PC-9 (cell line): ENCODE data around the gene LRGUK. TPM values are rescaled to one million over a fixed set of nuclear protein-coding genes. Genes with fewer than 3 reads are reported as not detected.
"Not testable (repeated sequence)": the region's sequence is repeated elsewhere in the genome, so short reads cannot be mapped to it uniquely, and the experiment has no call there.

Experiments used
- BruUV-seq: library from RNA; stranded (reverse); fragments of 400-500 nt; replicated peaks from 2 replicates; lab custom pipeline; 2021; lab: Mats Ljungman, UMichigan
- CTCF ChIA-PET: fragments of 300-600 bp; sonication (Branson Sonifier 250); formaldehyde crosslinking; loops from one replicate; lab custom pipeline; 2022; ENCODE audit warnings: antibody characterized with exemption; lab: Charles Lee
- POLR2A ChIA-PET: fragments of 300-600 bp; sonication (Branson Sonifier 250); formaldehyde crosslinking; loops from one replicate; lab custom pipeline; 2022; ENCODE audit warnings: antibody characterized with exemption; ENCODE audit not compliant: unreplicated experiment; lab: Charles Lee
- DNase-seq, 2 experiments: peaks; one replicate each; pipeline versions ENCODE4 v3.0.0 to v3.0.0-alpha.2; 2015 to 2022; ENCODE audit warnings: mixed read lengths in 1 of 2
- H2AFZ ChIP-seq: fragments of 200-600 bp; sonication (generic); 2 replicates; pipeline ENCODE4 v1.8.1; 2017; ENCODE audit warnings: antibody characterized with exemption
- H3F3A ChIP-seq: fragments of 200-600 bp; sonication (generic); 2 replicates; pipeline ENCODE4 v1.8.1; 2017; ENCODE audit warnings: antibody characterized with exemption, mild to moderate bottlenecking, low read depth; ENCODE audit not compliant: insufficient read depth
- H3K27ac ChIP-seq: fragments of 200-600 bp; sonication (generic); 2 replicates; pipeline ENCODE4 v1.6.1; 2016; ENCODE audit warnings: mixed run types
- H3K27me3 ChIP-seq: fragments of 200-600 bp; sonication (generic); 2 replicates; pipeline ENCODE4 v1.6.1; 2016; ENCODE audit warnings: low read depth, mixed run types; ENCODE audit not compliant: insufficient read depth
- H3K36me3 ChIP-seq: fragments of 200-600 bp; sonication (generic); 2 replicates; pipeline ENCODE4 v1.6.1; 2016; ENCODE audit warnings: low read depth, mixed run types
- H3K4me1 ChIP-seq: fragments of 200-600 bp; sonication (generic); replicated peaks from 2 replicates; pipeline ENCODE4 v1.6.1; 2016; ENCODE audit warnings: mixed run types; ENCODE audit not compliant: insufficient read depth
- H3K4me2 ChIP-seq: fragments of 200-600 bp; sonication (generic); 2 replicates; pipeline ENCODE4 v1.6.1; 2017; ENCODE audit warnings: mixed run types
- H3K4me3 ChIP-seq: fragments of 200-600 bp; sonication (generic); 2 replicates; pipeline ENCODE4 v1.6.1; 2016; ENCODE audit warnings: mixed run types
- H3K79me2 ChIP-seq: fragments of 200-600 bp; sonication (generic); 2 replicates; pipeline ENCODE4 v1.6.1; 2017; ENCODE audit warnings: low read depth, mixed run types
- H3K9me2 ChIP-seq: fragments of 200-600 bp; sonication (generic); 2 replicates; pipeline ENCODE4 v1.8.1; 2017; ENCODE audit warnings: mild to moderate bottlenecking; ENCODE audit not compliant: insufficient read depth
- H3K9me3 ChIP-seq: fragments of 200-600 bp; sonication (generic); 2 replicates; pipeline ENCODE4 v1.8.1; 2016; ENCODE audit warnings: low read depth; ENCODE audit not compliant: insufficient read depth
- H4K20me1 ChIP-seq: fragments of 200-600 bp; sonication (generic); 2 replicates; pipeline ENCODE4 v1.8.1; 2017; ENCODE audit not compliant: insufficient read depth
- EZH2 ChIP-seq: fragments of 200-600 bp; sonication (generic); IDR thresholded peaks from 2 replicates; pipeline ENCODE4 v1.8.0; 2017; ENCODE audit warnings: antibody characterized with exemption, low read depth
- intact Hi-C: fragments of 100-400 bp; cut with micrococcal nuclease; formaldehyde crosslinking; loops from one replicate; pipeline ENCODE4 v1.10.0; 2022; ENCODE audit not compliant: unreplicated experiment
- total RNA-seq: library from RNA; stranded (reverse); gene quantifications from 2 replicates; pipeline ENCODE4 v1.2.3, GENCODE V29; 2021
- TF ChIP-seq, protein P1 (sequence below): fragments of 200-600 bp; sonication (generic); conservative IDR thresholded peaks from 2 replicates; pipeline ENCODE4 v1.6.1; 2017; ENCODE audit warnings: mixed run types, antibody characterized with exemption, mild to moderate bottlenecking, moderate library complexity

The LRGUK gene
- total RNA-seq, 1 experiment from 2014 or later: 2.3 TPM

GRCh38 chr7:134293002-134293740 is 166.0 kb downstream of the LRGUK start:
- Histone ChIP-seq H3K79me2 (no peaks in the 10 kb centered on the region), H3K9me2 (no peaks in the 10 kb centered on the region), H3K4me3 (no peak overlapping the region), H3K9me3 (no peaks in the 10 kb centered on the region), H3K4me2 (no peak overlapping the region), H4K20me1 (no peaks in the 10 kb centered on the region), H2AFZ (no peak overlapping the region), H3K4me1 (no peaks in the 10 kb centered on the region), H3K36me3 (peaks cover 17% of the 10 kb centered on the region; the same call in 1 of the 2 replicates), H3K27me3 (no peaks in the 10 kb centered on the region), H3K27ac (no peak overlapping the region), H3F3A (no peaks in the 10 kb centered on the region)
- POLR2A ChIA-PET: no interaction called here
- BruUV-seq: no TSS peak
- TF ChIP-seq, protein P1, sequence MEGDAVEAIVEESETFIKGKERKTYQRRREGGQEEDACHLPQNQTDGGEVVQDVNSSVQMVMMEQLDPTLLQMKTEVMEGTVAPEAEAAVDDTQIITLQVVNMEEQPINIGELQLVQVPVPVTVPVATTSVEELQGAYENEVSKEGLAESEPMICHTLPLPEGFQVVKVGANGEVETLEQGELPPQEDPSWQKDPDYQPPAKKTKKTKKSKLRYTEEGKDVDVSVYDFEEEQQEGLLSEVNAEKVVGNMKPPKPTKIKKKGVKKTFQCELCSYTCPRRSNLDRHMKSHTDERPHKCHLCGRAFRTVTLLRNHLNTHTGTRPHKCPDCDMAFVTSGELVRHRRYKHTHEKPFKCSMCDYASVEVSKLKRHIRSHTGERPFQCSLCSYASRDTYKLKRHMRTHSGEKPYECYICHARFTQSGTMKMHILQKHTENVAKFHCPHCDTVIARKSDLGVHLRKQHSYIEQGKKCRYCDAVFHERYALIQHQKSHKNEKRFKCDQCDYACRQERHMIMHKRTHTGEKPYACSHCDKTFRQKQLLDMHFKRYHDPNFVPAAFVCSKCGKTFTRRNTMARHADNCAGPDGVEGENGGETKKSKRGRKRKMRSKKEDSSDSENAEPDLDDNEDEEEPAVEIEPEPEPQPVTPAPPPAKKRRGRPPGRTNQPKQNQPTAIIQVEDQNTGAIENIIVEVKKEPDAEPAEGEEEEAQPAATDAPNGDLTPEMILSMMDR: no peak
- no peak for TF ChIP-seq EZH2
- CTCF ChIA-PET: no interaction called here
- DNase-seq: no peak
- intact Hi-C loops: no loop called here

- H2AFZ ChIP-seq, H3K4me2 ChIP-seq, BruUV-seq, H3K4me1 ChIP-seq, POLR2A ChIA-PET, DNase-seq, intact Hi-C loops, H4K20me1 ChIP-seq, H3K27me3 ChIP-seq, H3K79me2 ChIP-seq, CTCF ChIA-PET, H3F3A ChIP-seq, H3K9me2 ChIP-seq, H3K9me3 ChIP-seq, H3K27ac ChIP-seq, H3K4me3 ChIP-seq: not testable (repeated sequence)
- peaks cover 21% of the 10 kb centered on the region; the same call in 1 of the 2 replicates for H3K36me3 ChIP-seq
Observed at GRCh38 chr7:134295982-134296381, 168.8 kb downstream of the LRGUK start.

DNA sequence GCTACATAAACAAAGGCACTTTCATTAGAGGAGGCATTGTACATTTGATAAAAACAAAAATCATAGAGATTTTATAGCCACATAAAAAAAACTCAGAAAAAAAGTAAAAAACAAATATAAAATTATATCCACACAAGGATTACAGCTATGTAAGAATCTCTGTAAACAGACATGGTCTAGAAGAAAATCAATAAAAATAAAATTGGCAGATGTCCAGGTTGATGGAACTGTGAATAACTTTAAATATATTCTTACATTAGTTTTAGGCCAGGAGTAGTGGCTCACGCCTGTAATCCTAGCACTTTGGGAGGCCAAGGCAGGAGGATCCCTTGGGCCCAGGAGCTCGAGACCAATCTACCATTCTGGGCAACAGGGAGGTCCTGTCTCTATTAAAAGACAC is 170.3 kb downstream of the LRGUK start:
- Histone ChIP-seq H3K79me2 (no peaks in the 10 kb centered on the region), H3K36me3 (peaks cover 21% of the 10 kb centered on the region; the same call in 1 of the 2 replicates), H3F3A (no peaks in the 10 kb centered on the region), H2AFZ (no peak overlapping the region), H3K9me2 (no peaks in the 10 kb centered on the region), H3K4me2 (no peak overlapping the region), H3K27ac (no peak overlapping the region), H4K20me1 (no peaks in the 10 kb centered on the region), H3K4me3 (no peak overlapping the region), H3K9me3 (no peaks in the 10 kb centered on the region), H3K4me1 (no peaks in the 10 kb centered on the region), H3K27me3 (no peaks in the 10 kb centered on the region)
- POLR2A ChIA-PET: no interaction called here
- CTCF ChIA-PET: no interaction called here
- TF ChIP-seq EZH2: no peak
- TF ChIP-seq, protein P1: no peak
- BruUV-seq: no TSS peak
- intact Hi-C loops: no loop called here
- DNase-seq: no peak
